Activated naive CD4-positive, alpha-beta T cell treated with anti-CD3 and anti-CD28 coated beads, Interleukin-2, amount 50 U/mL, for 16 hours (primary cell): ENCODE measurements around the gene BAG5.
A peak's percentile ranks its signal among the peaks of the same experiment; 100 is the strongest.

ENCODE experiments used
- DNase-seq: peaks from one replicate; pipeline ENCODE4 v3.0.0-alpha.2; 2020

BAG5 gene

DNA sequence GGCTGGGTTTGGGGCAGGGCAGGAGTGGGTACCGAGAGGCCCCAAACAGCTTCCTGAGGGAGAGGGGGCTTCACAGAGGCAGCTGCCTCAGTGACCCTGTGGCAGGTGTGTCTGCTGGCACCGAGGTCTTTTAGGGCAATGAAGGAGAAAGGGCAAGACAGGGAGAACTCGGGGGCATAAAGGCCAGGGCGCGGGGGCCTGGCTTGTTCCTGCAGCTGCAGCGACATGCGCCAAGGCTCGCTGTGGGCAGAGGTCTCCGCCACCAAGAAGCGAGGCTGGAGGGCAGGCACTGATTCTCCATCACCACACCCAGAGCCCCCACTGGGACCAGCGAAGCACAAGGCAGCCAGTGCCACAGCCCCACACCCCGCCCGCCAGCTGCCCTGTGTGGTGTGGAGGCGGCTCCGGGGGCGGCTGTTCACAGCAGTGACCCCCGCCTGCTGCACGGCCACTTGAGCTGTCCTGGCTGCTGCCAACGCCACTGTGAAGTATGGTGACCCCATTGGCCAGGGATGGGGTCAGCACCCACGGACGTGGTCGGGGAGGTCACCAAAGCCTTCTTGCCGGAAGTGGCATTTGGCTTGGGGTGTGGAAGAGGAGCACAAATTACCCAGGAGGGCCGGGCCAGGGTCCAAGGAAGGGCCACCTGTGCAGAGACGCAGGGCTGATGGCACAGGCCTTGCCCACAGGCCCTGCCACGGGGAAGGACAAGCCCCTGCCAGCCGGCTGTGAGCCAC, 16.4 kb downstream of the BAG5 start:
- no peak for DNase-seq

DNA sequence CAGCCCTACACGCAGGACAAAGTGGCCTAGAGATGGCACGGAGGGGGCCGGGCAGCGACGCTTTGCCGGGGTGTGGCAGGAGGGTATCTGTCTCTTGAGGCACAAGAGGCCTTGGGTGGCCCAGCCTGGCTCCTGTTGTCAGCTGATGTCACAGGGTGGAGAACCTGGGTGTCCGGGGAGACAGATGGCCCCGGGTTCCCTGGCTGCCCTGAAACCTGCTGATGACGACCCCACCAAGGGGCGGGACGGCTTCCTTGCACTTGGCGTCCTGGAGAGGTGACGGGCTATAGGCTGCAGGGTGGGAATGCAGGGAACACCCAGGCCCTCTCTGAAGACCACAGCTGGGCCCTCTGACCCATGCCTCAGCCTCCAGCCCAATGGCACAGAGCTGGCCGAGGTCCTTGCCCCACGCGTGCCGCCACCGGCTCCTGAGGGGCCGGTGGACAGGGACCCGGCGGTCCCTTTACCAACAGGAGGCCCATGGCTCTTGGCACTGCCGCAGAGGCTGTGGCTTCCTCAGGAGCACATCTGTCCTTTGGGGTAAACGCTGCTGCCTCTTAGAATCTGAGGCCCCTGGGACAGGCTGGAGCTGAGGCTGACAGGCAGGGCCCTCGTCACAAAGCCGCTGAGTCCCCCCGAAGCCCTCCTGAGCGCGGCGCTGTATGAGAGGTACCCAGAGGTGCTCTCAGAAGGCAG, 17.1 kb downstream of the BAG5 start:
- DNase-seq: no peak

DNA sequence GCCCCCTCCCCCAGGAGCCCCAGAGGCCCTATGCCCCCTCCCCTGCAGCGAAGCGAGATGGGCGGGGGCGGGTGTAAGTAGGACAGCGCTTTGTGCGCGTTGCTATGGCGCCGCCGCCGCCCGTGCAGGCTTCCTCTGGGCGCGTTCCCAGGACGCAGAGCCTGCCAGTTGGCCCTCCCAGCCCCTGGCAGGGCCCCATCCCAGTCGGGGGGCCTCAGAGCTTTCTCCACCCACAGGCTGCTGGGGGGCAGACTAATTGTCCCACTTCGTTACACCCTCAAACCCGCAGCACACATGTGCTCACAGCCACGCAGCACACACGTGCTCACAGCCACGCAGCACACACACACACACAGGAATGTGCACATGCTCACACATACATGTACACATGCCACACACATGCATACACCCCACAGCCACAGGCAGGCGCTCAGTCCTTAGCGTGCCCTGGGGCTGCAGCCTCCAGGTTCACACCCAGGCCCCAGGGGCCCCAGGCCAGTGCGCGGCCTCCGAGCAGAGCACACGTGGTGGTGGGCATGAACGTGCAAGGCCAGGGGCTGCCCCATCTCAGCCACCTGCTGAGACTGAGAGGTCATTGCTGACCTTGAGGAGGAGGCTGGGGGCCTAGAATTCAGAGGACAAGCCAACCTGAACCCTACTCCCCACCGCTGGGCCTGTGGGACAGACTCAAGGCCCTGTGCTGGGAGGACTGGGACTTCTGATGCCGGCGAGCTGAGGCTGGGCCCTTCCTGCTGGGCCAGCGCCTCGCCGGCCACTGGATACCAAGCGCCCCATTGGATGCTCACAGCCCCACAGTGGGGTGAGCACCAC, 17.9 kb downstream of the BAG5 start:
- no peak for DNase-seq

DNA sequence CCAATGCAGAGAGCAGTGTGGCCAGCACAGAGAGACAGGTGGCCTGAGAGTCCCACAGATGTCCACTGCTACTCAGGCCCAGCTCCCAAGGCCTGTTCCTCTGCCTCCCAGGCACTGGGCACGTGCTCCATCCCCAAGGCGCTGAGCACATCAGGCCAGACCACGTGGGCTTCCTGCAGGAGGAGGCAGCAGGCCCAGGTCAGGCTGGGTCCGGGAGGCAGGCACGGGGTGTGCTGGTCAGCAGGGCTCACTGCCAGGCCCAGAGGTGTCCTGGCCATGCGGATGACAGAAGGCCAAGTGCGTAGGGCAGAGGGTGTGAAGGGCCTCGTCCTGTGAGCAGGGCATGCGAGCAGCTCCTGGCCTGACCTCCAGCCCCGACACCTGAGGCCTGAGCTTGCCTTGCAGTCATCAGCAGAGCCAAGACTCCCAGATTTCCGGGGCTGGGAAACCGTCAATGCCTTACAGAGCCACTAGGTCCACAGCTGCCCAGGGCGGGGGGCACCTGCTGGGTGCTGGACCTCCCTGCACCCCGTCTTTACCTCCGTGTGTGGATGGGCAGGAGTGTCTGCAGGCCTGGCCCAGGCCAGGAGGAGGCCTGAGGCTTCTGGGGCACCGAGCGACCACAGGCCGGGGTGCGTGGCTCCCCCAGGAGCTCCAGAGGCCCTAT, 18.6 kb downstream of the BAG5 start:
- no peak for DNase-seq

DNA sequence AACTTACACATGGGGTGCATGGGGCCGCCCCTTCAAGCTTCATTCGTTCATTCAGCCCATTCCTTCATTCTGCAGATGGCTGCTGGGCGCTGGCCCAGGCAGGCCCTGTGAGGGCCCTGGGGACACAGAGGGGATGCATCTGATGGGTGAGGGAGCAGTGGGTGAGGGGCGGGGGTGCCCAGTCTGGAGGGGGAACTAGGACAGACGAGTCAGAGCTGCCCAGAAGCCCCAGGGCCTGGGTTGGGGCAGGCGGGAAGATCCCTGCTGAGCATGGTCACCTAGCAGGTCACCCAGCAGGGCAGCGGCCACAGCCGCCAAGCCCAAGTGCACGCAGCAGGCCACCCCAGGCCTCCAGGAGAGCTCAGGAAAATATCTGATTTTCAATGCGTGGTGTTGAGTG, 19.3 kb downstream of the BAG5 start:
- no peak for DNase-seq

DNA sequence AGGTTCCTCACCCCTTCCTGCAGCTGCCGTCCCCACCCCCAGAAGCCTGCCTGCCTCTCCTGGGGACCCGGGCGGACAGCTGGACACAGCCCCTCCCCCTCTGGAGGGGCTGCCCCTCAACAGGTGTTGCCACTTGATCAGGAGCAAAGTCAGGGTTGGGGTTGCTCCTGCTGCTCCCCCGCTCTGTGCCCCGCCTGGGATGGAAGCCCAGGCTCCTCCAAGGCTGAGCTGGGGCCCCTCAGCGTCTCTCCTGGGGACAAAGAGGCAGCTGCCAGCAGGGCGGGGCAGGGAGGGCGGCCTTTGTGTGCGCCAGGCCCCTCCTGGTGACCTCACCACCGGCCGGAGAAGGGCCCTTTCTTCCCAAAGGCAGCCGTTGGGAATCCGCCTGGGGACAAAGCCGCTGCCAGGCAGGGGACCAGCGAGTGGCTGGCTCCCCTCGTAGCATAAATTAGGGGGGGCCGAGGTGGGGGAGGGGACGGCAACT, 19.8 kb downstream of the BAG5 start:
- DNase-seq: no peak

DNA sequence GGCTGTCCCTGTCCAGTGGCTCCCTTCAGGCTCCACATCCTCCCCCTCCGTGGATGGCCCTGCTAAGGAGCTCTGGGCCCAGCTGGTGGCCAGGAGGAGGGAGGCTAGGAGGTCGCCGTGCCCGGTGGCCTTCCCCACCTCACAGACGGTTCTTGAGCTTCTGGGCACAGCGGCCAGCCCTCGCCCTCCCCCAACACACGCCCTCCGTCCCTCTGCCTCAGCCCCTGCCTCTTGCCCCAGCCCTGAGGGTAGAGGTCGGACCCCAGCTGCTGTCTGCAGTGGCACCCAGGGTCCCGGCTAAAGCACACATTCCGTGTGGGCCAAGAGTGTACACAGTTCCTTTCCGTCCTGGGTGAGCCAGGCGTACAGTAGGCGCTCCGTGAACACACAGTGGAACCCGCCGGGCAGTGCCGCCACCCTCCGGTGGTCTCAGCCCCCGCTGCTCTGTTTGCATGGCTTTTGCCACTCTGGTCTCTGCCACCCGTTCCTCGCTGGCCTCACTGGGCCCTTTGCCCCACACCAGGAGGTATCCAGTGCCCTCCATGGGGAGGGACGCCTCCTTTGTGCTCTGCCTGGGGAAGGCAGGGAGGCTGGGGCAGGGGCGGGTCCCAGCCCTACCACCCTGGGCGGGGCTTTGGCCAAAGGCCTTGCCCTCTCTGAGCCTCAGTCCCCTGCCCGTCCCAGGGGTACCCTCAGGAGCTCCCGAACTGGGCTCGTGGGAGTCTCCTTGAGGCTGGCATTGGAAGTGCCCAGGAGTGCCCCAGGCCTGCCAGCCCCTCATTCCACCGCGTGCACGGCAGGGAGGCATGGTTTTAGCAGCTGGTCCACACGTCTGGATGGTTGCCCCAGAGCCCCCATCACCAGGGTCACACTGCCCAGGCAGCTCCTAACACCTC, 20.5 kb downstream of the BAG5 start:
- no peak for DNase-seq

DNA sequence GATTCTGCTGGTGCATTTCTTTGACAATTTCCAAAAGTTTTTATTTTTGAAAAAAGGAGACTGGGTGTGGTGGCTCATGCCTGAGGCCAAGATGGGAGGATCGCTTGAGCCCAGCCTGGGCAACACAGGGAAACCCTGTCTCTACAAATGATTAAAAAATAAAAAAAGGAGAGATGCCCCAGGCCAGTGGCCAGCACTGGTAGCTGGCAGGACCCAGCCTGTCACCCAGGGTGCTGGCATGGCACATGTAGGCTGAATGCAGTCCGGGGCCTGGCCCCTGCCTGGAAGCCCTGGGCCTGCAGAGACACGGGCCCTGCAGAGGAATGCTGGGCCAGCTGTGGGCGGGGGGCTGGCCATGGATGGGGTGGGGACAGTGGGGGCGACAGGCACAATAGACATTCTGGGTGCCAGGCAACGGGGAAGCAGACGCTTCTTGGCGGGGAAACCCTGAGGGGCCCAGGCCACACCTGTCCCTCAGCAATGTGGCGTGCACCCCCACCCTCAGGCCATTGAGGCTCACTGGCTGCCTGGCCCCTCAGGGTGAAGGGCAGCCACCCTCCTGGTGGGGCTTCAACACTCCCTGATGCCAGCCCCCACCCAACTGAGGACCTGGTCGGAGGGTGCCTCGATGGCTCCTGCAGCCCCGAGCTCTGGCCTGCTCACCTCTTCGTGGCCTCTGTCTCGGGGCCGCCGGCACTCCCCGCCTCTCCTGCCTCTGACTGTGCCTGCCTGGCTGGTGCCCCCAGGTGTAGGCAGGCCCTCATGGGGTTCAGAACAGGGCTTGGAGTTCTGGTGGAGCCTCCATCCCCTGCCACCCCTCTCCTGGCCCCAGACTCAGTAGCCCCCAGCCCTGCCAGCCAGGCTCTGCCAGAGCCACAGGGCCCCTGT, 21.4 kb downstream of the BAG5 start:
- DNase-seq: peak; percentile 15

DNA sequence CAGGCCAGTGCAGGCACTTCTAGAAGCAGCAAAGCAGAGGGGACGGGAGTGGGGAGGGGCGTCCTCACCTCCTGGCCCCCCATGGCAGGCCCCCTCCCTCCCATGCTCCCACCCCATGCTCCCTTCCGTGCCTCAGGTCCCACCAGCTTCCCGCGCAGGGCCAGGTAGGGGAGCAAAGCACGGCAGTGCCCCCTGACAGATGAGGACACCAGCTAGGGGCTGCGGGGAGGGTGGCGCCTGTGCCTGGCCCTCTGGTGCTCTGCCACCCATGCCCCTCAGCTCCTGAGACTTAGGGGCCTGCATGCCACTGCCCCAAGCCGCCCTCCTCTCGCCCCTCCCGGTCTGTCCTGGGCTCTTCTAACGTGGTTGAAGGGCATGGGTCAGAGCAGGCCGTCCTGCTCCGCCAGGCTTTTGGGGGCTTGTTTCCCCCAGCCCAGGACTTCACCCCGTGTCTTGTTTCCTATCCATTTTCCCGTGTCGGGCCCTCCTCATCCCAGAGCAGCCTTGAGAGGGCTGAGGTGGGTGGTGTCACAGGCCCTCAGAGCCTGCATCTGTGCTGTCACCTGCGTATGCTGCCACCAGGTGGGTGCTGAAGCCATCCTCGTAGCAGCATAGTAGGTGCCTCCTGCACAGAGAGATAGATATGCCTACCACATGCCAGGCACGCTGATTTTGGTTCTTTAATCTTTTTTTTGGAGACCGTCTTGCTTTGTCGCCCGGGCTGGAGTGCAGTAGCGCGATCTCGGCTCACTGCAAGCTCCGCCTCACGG, 23.2 kb downstream of the BAG5 start:
- no peak for DNase-seq

DNA sequence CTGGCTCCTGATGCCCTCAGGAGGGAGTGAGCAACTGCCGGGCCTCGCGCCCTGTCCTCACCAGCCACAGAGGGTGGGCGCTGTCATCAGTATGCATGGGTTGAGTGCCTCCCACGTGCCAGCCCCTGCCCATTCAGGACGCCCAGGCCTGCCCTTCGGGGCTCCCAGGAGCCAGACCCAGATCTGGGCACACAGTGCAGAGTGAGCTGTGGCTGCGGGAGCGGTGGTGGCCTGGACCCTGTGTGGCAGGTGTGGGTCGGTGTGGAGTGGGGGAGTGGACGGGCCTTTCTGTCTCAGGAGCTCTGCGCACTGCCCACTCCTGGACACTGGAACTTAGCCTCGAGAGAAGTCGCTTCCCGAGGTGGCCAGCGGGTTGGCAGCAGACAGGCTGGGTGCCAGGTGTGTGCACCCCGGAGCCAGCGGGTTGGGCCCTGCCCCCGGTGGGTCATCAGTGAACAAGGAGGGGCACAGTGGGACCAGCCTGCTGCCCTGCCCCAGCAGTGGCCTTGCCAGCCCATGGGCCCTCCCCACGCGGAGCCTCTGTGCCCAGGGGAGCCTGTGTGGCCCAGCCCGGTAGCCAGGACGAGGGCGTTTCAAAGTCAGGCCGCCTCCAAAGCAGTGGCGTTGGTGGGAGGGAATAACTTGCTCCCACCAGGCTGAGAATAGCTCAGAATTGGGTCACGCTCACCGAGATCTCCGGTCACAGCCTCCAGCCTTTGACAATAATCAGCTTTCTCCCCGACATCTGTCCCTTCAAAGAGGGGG, 24.0 kb downstream of the BAG5 start:
- no peak for DNase-seq

DNA sequence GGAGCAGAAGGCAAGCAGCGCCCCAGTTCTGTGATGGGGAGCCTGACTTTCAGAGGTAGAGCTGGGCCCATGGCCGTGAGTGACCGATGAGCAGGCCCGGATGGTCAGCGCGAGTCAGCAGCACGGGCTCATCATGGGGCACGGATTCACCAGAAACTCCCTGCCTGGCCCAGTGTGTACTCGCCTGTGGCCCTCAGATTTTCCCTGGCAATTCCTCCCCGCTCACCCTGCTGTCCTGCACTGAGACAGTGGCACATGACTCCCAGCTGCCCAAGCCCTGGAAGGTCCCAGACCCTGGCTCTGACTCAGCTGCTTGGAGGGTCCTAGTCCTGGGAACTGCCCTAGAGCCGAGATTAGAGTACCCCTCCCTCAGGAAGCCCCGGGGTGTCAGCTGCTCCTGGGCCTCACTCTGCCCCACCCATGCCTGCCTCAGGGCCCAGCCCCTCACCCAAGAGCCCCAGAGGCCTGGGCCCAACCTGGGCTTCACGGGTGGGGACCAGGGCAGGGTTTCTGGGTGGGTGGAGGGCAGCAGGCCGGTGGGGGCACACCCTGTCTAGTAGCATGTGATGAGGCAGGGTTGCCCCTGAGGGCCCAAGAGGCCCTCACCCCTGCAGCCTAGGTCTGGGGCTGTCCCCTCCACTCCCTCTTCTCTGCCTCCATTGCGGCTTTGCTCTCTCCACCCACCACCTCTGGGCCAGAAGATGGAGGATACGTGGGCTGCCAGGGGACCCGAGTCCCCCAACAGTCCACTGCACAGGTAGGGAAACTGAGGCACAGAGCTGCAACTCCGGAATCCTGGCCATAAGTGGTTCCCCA, 25.1 kb downstream of the BAG5 start:
- no peak for DNase-seq

DNA sequence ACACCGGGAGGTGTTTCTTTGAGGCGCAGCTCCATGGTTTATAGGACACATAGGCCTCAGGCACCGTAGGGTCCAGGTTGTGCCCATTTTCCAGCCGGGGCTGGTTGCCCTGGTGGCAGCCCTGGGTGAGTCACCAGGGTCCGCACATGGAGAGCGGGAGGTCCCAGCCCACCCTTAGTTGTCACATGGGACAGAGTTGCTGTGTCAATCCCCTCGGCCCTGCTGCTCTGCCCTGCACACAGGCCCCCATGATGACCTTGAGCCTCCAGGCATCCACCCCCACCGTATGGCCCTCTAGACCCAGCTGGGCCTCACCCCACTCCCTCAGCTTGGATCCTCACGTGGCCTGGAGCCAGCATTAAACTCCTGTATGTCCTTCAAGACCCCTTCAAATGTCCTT, 25.8 kb downstream of the BAG5 start:
- DNase-seq: no peak

DNA sequence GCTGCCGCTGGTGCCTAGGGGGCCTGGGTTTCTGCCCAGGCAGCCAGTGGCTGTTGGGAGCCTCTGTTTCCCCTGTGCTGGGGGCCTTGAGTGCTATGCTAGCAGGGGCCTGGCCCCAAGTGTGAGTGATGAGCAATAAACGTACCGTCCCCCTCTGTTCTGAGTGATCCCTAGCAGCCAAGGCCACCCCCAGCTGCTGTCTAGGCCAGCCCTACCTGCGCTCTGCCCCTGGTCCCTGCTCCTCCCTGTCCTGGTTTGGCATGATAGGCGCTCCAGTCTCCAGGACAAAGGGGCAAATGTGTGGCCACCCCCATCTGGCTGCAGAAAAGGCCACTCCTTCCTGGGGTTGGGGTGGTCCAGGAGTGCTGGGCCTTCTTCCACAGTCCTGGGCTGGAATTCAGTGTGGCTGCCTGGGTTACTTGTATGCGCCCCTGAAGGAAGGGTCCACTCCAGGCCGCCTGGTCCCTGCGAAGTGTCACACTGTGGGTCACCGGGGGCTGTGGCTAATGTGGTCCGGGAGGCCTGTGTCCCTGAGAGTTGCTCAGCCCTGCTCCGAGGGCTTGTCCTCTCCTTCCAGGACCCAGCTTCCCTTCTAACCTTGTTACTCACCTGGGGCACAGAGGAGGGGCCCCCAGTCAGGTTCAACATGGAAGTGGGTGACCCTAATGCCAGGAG, 26.4 kb downstream of the BAG5 start:
- no peak for DNase-seq

DNA sequence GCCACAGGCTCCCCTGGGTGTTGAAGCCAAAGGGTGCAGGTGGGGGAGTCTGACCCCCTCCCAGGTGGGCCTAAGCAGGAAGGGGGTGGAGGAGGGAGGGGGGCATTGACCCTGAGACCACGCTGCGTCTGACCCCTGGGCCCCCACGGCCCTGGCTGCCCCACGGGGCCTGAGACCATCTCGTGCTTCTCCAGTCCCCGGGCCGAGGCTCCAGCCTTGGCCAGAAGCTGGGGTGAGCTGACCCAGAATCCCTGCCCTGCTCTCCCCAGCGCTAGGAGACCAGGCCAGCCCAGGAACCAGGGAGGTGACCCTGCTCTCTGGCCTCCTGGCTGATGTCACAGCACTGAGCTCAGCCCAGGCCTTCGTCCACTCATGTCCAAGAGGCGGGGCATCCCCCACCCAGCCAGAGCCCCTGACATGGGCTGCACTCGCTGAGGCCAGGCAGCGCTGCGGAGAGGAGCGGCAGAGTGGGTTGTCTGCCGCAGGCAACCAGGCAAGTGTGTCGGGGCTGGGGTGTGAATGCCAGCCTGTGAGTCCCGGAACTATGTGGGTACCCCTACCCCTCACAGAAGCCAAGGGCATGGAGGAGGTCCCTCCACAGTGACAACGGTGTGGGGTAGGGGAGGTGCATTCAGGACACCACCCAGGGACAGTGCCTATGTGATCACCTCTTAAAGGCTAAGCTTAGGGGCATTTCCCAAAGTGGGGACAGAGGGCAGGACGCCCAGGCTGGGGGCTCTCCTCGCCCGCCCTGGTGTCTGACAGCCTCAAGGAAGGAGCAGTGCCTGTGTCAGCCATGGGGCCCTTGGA, 27.2 kb downstream of the BAG5 start:
- DNase-seq: no peak

DNA sequence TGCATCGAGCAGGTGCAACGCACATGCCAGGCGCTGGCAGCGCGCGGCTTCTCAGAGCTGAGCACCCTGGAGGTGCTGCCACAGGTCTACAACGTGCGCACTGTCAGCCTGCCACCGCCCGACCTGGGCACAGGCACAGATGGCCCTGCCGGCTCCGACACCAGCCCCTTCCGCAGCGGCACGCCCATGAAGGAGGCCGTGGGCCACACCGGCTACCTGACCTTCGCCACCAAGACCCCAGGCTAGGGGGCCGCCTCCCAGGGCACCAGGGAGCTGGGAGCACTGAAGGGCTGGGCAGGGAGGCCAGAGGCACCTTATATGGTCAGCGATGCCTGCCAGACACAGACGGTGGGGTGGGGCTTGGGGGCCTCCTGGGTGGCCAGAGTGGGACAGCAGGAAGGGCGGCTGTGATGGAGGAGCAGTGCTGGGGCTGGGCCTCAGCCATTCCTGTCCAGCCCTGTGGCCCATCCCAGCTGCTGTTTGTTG, 27.8 kb downstream of the BAG5 start:
- DNase-seq: no peak

DNA sequence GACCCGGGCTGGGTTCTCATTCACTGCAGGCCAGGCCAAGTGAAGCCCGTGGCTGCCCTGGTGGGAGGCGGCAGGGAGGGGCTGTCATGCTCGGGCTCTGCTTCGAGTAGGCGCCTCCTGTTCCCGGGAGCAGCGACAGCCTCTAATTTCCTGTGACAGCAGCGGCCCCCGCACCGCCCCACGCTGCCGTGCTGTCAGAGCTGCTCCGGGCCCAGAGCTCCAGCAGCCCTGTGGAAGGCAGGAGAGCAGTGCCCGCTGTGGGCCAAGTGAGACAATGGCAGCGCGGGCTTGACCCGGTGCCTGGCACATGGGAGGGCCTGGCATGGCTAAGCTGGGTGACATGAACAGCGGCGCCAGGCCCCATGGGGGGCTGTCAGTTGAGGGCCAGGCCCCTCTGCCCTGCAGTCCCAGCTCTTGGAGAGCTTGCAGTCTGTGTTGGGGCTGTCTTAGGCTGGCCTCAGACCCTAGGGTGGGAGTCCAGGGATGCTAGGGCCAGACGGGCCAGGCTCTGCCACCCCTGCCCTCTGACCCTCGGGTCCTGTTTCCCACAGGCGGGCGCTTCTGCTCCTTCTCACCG, 28.4 kb downstream of the BAG5 start:
- DNase-seq: no peak
